Activated CD8-positive, alpha-beta memory T cell treated with anti-CD3 and anti-CD28 coated beads for 24 hours (primary cell): ENCODE measurements around the gene RASA2.

Experiments used
- DNase-seq: peaks from one replicate; pipeline ENCODE4 v3.0.0-alpha.2; 2020

The RASA2 gene

DNA sequence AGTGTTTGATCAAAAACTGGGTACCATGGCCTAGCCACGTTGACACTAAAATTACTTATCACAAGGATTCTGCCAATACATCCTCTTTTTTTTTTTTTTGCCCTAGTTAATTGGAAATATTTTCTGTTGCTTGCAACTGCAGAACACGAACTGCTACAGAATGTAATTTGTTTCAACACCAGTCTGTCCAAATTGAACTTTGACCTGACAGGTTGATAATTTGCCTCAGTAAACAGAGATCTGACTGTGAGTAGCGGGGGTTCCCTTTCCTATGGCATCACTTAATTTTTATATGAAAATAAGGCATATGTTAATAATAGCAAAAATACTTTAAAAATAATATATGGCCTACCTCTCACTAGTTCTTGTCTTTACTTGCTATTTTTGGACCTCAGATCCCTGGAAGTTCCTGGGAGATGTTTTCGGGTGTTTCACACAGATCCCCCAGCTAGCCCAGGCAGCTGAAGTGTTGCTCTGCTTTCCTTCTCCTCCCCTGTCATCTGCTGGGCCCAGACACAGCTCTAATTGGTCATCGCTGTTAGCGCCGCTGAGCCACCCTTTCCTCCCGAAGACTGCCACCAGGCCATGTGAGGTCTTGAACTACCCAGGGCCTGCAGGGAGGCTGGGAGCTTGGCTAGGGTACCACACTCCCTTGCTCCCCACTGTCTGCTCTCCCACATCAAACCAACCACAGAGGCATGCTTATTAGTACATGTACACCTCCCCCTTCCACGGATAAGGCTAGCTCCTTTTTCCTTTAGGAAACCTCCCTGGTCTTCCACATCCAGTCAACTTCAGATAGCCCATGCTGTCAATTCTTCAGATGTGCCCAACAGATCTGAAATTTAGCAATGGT, 161.5 kb downstream of the RASA2 start:
- no peak for DNase-seq

DNA sequence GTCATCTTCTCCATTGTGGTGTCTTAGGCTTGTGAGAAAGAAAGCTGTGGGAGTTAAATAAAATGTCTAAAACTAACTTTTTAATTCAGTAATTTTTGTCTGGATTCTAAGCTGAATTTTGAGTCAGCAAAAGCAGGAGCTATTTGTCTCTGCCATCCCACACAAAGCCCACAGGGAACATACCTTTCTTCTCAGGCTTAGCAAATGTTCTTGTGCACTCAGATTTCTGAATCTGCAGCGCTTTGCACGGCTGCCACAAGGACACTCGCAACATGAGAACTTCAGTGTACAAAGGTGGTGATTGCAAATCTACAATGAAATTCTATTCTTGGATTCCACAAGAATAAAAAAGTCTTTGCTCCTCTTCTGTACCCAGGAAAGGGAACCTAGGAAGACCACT, 163.0 kb downstream of the RASA2 start:
- no peak for DNase-seq

DNA sequence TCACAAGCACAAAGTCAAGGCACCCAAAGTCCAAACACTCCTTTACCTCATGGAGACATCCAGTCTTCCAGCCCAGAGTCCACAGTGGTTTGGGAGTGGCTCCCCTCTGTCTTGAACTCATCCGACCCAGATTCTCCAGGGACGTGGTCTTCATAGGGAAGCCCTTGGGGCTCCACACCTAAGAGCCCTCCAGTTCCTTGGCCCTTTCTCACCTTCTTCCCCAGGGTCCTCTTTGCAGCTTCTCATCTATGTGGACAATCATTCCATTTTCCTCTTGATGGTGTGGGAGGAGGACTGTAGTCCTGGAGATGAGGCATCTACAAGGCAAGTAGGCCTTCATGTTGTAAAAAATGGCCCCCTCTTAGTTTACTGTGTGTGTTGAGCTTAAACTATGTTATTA, 164.0 kb downstream of the RASA2 start:
- no peak for DNase-seq

DNA sequence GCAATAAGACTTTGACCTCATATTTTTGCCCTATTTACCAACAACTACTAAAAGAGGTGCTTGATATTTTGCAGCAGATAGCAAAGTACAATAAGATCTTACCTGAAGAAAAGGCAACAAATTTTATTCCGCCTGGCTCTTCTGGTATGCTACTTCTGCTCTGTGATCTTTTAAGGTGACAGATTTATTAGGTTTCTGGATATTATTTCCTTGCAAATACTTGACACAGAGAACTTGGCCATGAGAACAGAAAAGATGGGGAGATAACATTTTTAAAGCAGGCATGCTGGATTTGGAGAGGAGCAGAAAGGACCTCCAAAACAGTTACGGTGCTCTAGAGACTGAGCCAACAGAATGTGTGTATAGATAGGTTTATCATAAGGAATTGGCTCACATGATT, 164.6 kb downstream of the RASA2 start:
- DNase-seq: no peak

DNA sequence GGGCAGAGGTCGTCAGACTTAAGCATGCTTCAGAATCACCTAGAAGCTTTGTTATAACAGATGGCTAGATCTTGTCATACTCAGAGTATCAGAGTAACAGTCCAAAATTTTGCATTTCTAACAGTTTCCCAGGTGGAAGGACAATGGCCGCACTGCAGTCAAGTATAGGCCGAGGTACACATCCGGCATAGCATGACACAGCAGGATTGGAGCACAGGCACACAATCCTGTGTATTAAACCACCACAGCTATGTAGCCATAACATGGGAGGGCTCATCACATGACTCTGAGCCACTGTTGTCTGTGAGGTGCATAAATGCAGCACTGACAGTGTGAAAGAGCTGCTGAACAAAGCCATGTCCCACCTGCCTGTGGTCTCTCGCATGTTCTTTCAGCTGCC, 165.5 kb downstream of the RASA2 start:
- DNase-seq: no peak

DNA sequence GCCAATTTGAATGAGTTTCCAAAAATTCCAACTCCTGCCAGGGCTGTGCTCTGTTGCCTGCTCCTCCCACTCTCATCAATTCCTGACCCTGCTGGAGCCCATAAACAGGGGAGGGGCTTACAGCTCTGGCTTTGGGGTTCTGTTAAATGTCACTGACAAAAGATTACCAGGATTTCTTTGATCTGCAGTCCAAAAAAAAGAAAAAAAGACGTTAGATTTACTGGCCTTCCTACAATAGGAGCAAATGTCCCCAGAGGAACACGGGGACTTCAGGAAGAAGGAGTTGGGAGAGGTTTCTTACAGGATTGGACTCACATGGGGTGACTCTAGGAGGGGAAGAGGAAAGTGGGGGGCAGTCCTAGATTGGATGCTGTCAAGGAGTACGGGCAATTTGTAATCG, 167.0 kb downstream of the RASA2 start:
- no peak for DNase-seq

DNA sequence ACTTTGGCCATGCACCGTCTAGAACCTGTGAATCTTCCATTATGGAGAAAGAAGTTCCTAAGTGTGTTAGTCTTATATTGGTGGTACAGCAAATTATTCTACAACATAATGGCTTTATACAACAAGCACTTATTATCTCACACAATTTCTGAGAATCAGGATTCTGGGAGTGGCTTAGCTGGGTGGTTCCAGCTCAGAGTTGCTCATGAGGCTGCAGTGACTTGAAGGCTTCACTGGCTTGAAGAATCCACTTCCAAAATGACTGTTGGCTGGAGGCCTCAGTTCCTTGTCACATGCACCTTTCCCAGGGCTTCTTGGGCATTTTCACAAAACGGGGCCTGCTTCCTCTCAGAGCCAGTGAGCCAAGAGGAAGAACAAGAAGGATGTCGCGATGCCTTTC, 169.0 kb downstream of the RASA2 start:
- no peak for DNase-seq

DNA sequence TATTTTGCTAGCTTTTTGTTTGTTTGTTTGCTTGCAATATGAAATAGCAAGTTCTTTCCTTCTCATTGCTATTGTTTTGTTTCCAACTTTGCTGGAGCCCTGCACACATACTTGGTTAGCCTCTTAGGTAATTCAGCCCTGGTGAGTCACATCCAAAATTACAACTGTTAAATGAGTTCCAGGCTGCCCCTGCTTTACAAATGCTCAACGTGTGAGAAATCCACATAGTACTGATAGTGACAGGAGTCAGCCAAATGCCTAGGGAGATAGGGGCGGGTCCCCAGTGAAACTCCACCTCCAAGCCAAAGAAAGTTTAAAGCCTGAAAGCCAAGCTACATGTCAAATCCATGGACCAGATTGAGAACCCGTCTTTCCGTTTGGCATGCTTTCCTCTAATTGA, 169.9 kb downstream of the RASA2 start:
- DNase-seq: no peak

DNA sequence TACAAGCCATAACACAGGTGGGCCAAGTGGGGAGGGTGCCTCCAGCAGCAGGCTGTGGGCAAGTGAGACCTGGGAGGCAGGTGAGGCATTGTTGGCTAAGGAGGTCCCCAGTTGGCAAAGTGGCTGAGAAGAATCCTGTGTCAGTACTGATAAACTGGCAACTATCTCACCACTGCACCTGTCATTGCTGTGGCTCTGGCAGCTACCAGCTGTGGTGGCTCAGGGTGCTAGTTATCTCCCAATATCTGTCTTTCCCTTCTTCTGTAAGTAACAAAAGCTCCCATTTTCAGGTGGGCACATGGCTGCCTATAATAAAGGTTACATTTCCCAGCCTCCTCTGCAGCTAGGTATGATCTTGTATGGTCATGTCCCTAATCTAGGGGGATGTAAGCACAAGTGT, 170.7 kb downstream of the RASA2 start:
- no peak for DNase-seq

DNA sequence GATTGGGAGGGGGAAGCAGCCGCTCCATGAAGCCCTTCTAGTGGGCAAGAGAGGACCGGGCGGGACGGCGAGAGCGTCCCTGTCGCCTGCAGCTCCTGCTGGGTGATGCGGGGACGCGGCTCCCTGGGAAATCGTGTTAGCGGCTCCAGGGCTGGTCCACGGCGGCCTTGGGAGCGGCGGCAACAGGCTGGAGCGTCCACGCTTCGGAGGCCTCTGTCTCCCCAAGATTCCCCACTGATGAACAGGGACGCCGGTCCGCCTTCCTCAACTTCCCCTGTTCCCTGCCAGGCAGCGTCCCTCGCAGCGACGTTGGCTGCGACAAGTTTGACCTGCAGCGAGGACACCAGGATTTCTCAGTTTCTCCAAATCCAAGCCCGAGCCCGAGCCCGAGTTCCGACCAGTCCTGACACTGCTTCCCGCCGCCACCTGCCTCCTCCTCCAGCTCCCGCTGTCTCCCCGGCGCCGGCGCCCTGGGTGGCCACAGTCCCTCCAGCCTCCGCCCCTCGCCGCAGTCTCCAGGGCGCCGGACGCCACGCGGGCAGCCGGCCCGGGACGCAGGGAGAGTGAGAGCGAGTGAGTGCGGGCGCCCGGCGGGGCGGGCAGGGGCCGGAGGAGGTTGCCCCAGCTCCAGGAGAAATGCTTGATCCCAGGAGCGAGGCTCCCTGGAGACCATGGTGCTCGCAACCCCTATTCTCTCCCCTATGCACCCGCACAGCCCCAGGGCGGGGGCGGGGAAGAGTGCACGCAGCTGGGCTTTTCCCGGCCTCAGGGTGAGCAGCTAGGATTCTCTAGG, 173.2 kb downstream of the RASA2 start:
- DNase-seq: no peak

DNA sequence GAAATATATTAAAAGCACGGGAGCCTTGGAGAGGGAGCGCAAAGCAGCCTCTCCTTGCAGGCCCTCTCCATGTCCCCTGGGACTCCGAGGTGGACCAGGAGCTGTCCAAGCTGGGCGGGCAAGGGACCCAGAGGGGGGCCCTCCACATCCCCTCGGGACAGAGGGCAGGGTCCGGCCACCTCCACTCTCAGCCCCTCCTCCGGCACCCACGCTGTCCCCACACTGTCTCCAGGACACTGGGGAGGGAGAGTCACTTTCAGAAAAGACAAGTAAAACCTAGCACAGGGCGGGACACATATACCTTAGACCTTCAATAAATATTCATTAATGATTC, 173.8 kb downstream of the RASA2 start:
- no peak for DNase-seq

DNA sequence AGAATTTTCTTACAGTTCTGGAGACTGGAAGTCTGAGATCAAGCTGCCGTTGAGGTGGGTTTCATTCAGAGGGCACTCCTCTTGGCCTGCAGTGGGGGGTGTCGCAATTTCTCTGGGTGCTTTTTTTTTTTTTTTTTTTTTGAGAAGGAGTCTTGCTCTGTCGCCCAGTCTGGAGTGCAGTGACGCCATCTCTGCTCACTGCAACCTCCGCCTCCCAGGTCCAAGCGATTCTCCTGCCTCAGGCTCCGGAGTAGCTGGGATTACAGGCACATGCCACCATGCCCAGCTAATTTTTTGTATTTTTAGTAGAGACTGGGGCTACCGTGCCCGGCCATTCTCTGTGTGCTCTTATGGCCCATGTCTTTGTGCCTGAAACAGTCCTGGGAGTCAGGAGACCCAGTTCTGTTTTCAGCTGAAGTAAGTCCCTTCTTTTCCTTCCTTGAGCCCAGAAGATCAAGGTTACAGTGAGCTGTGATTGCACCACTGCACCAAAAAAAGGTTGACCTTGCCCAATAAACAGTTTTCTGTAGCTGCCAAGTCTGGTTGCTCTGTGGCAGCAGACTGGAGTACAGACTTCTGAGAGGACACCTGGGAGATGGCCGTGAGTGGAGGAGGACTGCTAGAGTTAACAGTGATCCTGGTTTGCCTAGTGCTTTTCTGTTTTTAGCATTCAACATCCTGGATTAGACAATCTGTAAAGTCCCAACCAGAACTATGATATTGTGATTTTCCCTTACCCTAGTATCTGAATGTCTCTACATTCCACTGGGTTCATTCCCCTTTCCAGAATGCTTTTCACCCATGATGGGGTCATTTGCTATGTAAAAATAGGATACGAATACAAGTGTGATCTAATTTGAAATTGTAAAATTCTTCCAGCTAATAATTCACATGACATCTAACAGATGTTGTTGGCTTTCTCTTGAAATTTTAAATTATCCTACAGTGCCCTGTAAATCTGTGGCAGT, 174.7 kb downstream of the RASA2 start:
- no peak for DNase-seq

DNA sequence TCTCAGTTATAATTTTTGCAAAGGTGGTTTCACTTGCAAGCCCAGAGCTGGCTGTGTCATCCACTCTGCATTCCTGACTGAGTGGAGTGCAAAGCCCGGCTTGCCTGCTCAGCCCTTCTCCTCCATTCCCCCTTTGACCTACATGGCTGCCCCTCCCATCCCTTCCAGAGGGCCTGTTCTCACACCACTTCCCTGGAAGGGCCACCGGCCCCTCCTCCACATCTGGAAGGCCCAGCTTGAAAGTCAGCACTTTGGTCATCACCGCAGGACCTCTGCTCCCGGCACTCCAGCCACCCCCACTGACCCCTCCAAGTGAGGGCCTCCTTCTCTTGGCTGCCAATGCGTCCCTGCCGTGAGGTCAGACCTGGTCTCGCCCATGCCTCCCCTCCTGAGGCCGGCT, 177.2 kb downstream of the RASA2 start:
- DNase-seq: no peak
